NT2/D1 (cell line): Measurements from ENCODE around the gene SNX2.

Source experiments
- SUZ12 ChIP-seq: IDR thresholded peaks from 2 replicates; pipeline ENCODE4 v1.6.1; 2011; ENCODE audit not compliant: insufficient read length, insufficient read depth; ENCODE audit errors: extremely low read depth
- YY1 ChIP-seq: IDR thresholded peaks from 2 replicates; pipeline ENCODE4 v1.6.1; 2011; ENCODE audit not compliant: insufficient read length, insufficient read depth
- ZNF274 ChIP-seq: IDR thresholded peaks from 2 replicates; pipeline ENCODE4 v1.6.1; 2011; ENCODE audit warnings: mild to moderate bottlenecking, low read depth, low read length

DNA sequence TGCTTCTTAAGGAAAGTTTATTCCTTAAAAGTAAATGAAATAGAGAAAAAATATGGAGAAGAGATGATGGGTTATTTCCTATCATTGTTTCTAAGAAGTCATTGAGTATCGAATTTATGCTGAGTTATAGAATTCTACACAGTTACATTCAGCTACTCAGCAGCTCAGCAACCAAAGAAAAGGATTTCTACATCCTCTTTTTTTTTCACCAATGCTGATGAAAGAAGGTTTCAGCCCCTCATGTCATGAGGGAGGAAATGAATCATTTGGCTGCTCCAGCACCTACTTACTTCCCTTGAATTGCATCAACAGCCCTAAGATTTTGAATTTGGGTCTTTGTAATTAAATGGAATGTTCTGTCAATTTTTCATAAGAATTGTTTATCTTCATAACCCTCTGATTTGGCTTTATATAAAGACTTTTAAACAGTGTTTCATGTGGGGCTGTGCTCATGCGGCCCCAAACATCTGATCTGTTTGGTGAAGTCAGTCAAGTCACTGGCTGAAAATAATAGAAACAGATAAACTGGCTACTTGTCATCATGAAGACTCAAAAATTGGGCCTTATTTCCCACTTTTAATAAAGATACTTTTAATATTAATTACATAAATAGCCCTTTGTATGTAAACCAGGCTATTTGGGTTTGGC is 18.5 kb upstream of the SNX2 start:
- TF ChIP-seq SUZ12, result no peak
- TF ChIP-seq ZNF274, result no peak
- no peak for TF ChIP-seq YY1
